ENCODE measurements around the gene SH2D6.
"Not testable (repeated sequence)": the region's sequence is repeated elsewhere in the genome, so short reads cannot be mapped to it uniquely, and the experiment has no call there.

SH2D6 gene

DNA sequence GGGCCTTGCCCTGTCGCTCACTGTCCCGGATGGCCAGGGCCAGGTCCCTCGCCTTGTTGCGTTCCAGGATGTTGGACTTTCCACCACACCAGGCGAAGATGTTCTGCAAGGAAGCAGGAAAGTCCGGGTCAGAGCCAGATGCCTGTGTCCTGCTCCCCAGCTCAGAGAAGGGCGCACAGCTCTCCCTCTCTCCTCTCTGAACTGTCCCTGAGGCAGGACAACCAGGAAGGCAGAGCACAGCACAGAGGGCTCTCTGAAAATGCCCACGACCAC lies 19.4 kb upstream of the SH2D6 start:
- no peak for DNase-seq

DNA sequence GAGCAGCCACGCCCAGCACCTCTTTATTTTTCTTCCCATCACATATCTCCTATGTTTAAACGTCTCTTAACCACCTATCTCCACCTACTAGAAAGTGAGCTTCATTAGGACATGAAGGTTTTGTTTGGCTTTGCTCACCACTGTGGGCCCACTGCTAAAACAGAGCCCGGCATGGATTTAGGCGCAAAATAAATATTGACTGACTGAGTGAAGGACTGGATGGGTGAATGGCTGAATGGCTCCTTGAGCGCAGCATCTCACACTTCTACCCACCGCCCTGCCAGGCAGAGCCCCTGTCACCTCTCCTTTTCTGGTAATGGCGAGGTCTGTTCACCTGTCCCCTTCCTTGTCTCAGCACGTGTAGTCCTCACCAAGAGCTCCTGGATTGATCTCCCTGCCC lies 18.5 kb upstream of the SH2D6 start:
- no peak for DNase-seq

DNA sequence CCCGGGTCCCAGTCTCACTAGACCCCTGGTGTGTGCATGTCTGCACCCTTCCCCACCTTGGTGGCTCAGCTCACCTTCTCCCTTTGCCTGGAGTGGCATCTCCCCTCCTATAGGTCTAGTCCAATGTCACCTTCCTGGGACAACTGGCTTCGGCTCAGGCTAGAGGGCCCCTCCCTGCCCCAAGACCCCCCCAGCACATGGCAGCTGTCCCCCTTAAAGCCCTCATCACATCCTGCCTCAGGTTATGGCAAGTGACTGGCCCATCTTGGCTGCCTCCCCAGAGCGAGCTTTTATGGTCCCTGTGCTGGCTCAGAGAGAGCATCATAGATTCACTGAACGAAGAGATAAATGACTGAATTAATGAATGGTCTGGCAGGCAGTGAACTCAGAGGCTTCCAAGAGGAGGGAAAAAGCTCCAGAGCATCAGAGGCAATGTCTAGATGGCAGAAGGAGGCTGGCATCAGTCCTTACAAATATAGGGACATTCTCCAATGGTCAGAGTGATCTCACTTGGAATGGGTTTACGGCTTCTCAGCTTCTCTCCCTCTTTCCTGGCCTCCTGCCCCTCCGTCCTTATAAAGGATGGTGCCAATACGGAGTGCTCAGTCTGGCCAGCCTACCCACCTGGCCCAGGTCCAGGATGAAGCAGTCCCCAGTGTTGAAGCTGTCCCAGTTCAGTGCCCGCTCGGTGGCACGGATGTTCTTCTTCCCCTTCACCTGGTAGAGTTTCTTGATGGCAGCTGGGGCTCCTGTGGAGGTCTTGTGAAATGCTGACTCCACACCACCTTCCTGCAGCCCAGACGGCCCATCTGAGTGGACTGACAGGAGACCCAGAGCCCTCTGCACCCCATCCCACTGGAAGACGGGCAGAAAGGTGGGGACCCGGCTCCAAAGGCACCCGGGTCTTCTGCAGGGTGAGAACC lies 17.7 kb upstream of the SH2D6 start:
- no peak for DNase-seq

DNA sequence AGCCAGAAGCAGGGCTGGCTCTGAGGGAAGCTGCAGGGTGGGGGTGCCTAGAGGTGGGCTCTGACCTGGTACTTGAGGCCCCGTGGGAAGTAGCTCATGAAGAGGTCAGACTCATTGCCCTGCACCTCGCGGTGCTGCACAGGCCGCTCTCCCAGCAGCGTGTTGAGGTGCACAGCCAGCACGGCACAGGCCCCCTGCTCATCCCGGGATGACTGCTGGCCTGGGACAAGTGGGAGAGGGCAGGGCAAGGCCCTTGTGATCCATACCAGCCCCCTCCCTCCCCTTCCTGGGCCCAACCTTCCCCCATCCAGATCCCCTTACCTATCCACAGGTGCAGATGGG lies 17.1 kb upstream of the SH2D6 start:
- DNase-seq, result no peak

DNA sequence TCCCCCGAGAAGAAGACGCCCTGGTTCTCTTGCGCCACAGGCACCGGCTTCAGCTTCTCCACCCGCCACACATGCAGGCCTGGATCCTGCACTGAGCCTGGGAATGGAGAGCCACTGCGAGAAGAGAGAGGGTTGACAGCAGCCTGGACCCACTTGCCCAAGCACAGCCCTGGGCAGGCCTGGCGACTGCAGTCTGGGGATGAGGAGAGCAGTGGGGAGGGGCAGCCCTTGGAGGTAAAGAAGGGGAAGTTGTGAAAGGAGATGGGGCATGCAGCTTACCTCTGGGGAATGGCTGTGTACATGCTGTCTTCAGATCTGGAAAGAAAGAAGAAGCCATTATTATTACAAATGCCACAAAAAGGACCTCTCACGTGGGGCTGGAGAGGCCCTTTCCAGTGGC lies 16.7 kb upstream of the SH2D6 start:
- no peak for DNase-seq

DNA sequence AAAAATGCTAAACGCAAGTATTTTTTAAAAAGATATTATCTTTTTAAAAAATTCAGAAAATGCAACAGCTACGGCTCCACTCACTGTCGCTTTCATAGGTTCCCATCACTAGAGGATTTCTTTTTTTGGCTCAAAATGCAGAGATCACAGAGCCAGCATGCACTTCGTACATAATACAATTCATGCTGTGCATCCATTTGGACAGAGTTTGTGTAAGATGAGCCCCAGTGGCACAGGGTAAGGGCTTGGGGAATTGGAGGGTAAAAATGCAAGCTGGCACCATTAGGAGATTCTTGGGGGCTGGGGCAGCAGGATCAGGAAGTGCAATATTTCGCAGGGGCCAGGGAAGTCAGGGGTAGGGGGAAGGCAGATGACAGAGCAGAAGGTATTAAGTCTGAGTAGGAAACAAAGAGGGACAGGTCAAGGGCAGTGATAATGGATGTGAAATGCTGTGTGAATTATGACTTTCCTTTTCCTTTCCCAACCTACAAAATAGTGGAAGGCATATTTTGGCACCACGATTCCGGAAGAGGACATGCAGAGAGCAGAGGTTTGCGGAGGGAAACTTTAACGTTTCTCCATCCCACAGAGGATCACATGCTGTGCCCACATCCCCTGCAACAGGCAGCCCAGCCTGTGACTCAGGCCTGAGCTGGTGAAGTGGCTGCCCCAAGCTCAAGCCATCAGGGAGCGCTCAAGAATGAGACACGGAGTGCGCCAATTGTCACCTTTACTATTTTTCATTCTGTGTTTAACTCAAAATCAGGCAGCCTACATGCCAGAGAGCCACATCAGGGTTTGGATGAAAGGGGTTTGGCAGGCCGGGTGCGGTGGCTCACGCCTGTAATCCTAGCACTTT lies 13.1 kb upstream of the SH2D6 start:
- peak in 2 of 4 experiments; percentile 16 to 45 for DNase-seq

DNA sequence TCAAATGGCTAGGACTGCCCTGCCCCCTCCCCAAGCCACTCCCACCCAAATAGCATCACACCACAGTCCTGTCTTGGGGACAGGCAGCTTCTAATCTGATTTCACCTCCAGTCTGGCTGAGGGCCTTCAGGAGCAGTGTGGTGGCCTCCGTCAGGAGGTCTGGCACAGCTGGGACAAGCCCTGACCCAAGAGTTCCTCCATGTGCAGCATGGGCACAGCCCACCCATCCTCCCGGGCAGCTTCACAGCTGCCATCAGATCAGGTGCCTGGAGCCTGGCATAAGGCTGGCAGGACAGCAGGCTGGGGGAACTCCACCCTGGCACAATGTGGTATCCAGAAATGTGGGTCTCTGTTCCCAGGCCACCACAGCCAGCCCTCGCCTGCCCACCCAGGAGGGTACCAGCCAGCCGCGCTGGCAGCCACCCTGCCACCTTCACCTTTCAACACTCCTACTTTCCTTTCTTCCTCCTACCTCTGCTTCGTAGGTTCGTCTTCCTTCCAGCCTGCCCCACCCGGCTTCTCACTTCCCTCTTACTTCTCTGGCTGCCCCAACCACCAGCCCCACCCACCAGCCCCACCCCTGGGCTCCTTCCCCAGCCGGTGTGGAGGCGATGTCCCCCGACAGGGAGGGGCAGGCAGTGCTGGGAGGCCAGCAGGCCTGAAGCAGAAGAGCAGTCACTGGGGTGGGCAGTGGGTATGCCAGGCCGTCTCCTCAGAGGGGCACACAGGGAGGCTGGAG lies 8.5 kb upstream of the SH2D6 start, which contains the start of gene CAPG:
Gene CAPG, minus strand, starts transcription at position 522 of the 739 bp plus-strand sequence. CDS start 8,221 bp downstream, outside the sequence.
- DNase-seq, result peak in 1 of 4 experiments; percentile 11

DNA sequence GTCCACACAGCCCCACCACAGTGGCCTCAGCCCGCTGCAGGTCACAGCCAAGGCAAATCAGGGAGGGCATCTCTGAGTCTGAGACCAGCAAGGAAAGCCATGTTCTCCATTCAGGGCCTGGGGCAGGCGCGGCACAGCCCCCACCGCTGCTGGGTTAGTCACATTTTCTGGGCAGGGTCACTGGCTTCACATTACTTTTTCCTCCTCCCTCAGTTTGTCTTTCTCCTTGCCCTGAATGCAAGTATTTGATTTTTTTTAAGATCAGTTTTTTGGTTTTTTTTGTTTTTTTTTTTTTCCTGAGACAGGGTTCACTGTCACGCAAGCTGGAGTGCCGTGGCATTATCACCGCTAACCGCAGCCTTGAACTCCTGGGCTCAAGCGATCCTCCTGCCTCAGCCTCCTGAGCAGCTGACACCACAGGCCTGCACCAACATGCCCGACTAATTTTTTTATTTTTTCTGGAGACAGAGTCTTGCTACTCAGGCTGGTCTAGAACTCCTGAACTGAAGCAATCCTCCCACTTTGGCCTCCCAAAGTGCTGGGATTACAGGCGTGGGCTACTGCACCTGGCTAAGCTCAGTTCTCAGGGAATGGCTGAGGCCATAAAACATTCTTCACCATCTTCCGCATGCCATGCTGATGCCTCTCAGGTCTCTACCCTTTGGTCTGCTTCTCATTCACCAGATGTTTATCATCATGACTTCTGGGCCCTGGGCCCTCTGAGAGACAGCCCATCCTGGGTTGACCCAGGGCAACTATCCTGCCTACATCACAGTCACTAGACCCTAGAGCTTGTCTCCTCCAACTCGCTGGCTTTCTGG lies 7.7 kb upstream of the SH2D6 start:
- no peak for DNase-seq

DNA sequence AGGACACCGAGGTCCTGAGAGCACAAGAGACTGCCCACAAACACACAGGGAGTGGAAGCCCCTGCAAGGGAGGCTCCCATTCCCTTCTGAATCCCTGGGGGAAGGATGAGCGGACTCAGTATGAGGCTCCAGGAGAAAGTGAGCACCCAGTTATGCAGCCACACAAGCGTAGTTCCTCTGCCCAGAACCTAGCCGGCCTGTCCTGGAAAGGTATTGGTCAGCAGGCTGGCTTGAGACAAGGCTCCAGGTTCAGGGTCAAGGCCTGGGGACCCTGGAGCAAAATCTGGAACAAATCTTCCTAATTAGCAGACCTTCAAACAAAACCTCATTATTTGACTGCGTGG lies 7.1 kb upstream of the SH2D6 start:
- no peak for DNase-seq

DNA sequence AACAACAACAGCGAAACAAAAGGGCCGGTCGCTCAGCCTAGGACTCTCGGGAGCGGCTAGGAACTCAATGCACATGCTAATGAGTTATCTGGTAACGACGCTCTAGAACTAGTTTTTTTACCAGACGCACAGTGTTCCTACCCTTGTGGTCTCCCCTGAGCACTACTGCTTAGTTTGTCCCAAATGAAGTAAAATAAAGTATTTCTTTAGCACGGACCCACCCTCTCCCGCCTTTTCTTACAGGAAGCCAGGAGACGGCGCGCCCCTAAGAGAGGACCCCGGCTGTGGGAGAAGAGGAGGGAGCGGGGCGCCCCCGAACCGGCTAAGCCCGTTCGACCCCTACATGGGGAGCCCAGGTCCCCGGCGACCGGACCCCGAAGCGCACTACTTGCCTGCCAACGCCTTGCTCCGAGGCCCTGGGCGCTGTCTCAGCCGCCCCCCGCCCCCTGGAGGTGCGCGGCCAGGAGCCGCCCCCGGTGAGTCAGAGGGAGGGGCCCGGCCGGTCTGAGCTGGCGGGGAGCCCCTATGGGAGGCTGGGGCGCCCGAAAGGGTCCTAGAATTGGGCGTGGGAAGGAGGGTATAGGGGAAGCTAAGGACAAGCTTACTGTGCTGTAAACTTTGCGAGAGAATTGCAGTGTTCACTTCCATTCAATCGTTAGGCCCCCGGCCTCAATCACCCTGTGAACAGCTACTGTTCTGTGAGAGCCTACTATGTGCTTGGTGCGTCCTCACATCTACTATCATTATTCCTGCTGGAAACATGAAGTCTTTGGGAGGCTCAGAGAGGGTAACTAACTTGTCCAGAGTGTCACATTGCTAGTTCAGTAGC lies 4.7 kb upstream of the SH2D6 start:
- peak in 2 of 4 experiments; percentile 19 to 42 for DNase-seq

DNA sequence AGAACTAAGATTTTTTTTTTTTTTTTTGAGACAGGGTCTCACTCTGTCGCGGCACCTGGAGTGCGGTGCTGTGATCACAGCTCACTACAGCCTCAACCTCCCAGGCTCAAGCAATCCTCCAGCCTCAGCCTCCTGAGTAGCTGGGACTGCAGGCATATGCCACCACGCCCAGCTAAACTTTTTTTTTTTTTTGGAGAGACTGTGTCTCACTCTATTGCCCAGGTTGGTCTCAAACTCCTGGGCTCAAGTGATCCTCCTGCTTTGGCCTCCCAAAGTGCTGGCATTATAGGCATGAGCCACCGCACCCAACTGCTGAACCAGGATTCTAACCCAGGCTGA lies 4.1 kb upstream of the SH2D6 start:
- not testable (repeated sequence) for DNase-seq

DNA sequence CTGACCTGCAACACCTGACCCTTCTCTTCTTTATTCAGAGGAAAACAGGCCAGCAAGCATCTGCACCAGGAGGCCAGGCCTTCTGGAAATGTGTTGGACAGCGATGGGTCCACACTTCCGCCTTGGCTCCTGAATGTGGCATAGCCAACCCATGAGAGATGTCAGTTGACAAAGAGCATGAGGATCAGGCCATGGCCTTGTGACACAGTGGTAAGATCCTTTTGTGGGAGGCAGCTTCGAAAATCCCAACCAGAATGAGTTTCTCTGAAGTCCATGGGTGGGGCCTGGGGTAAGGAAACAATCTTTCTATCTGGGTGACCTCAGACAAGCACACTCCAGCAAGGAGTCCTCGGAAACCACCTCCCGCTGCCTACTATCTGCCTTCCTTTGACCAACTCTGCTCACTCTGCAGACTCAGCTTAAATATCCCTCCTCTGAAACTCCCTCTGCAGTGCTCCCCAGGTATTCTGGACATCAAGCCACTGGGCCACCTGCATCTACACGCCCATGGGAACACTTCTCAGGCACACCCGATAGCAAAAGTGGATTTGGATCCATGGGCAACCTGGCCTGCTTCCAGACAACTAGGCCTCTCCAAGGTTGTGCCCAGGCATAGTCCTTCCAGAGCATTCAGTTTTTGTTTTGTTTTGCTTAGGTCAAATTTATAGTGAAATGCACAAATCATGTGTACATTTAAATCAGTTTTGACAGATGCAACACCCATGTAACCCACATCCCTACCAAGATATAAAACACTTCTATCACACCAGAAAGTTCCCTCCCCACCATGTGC lies 3.6 kb upstream of the SH2D6 start:
- DNase-seq, result no peak

DNA sequence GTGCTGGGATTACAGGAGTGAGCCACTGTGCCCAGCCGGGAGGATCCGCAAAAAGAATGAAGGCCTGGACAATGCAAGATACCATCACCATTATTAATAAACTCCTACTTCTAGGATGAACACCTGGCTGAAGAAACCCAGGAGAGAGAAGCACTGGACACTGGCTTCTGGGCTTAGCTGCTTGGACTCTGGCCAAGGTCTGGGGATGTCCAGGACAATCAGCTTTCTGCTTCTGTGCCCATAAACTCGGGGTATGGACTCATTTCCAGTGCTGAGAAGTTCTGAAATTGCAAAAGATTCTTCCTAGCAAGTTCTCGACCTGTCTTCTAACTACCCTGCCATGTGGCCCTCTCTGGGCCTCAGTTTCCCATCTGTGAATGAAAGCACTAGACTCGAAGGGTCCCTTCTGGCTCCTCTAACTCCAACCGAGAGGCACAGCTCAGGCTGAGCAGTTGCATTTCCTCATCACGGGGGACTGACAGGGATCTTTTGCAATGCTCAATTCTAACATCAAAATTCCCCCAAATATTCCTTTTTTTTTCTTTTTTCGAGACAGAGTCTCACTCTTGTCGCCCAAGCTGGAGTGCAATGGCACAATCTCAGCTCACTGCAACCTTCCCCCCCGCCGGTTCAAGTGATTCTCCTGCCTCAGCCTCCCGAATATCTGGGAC lies 2.4 kb upstream of the SH2D6 start:
- no peak for DNase-seq

DNA sequence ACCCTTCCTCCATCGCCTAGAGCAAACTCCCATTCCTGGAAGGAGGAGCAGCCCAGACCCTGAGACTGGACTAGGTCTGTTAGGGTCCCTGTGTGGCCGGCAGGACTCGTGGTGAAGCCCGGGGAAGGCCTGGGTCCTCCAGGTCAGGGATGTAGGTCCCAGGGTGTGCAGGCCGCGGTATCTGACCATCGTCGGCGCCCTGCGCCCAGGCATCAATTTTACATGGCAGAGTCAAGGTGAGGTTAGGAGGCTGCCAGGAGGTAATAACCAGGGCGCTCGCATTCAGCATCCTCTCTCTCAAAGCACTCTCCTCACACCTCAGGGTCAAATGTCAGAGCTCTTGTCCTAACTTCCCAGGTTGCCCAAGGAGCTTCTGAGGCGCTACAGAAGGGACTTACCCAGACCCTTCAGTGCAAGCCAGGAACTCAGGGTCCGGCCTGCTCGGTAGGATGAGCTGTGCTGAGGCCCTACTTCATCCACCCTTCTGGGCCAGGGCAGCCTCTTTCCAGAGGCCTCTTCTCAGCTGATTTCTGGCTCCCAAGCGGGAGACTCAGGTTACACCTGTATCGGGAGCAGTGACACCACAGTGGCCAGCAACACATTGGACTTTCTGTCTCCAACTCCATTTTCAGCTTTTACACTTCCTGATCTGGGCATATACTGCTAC lies 628 bp downstream of the SH2D6 start:
- no peak for DNase-seq

DNA sequence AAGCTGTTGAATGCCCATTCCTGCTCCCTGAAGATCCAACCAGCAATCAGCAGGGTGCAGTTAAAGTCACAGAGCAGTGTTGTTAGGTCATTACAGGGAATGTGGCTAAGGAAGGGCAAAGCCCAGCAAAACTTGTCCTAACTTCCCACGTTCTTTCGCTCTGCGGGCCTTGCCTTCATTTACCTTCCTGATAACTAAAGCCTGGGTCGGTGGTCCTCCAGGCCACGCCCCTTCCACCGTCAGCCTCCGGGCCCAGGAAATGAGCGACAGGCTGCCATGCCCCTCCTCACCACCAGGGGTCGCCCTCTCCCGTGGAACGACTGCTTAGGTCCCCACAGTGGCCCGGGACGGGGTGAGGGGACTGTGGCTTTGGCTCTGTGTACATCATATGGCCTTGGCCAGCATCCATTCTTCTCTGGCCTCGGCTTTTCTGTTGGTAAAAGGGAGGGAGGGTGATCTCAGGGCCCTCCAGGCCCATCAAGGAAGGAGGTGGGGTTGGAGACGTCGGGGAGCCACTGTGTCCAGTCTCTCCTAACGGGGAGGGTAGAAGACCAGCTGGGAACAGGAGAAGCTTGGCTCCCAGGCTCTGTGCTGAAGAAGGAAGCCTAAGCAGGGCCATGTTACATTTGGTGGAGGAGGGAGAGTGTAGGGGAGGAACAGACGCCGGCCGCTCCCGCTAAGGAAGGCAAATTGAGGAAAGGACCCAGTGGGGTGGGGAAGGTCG lies 2.2 kb downstream of the SH2D6 start:
- DNase-seq, result peak; percentile 88 to 97 (median 90)

DNA sequence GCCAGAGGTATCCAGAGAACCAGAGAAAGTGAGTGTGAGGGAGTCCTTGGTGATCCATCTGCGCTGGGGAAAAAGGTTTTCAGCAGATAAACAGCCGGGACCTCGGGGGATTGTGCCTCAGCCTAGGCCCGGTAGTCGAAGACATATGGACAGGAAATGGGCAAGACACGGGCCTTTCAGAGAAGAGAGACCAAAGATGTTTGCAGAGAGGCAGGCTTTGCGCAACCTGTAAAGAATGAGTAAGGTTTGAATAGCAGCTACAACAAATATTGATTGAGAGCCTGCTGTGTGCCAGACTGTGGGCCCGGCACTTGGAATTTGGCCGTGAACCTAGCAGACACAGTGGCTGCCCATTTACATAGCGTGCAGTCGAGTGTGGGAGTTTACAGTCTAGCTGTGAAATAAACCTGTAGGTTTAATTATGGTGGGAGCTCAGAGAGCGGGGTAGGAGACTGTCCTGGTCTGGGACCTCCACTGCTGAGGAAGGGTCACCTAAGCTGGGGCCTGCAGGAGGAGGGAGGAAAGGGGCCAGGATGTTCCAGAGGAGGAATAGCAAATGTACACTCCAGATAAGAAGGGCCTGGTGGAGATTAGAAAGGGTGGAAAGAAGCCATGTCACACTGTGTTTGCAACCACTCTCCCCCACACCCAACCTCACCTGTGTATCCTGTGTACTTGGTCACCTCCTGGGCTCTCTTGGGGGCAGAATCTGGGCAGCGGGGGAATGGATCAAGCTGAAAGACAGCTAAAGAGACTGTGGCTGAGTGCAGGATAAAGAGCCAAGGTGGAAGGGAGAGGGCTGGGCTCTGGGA lies 3.0 kb downstream of the SH2D6 start:
- DNase-seq, result no peak

DNA sequence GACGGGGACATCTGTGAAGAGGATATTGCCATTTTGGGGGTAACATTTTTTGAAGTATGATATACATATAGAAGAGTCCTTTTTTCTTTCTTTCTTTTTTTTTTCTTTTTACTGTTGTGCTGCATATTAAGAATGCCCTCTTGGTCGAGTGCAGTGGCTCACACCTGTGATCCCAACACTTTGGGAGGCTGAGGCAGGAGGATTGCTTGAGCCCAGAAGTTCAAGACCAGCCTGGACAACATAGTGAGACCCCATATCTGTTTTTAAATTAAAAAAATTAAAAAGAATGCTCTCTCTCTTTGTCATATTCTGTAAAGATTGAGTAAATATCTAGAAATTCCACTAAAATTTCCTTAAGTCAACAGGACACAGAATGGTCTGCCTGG lies 3.6 kb downstream of the SH2D6 start:
- no peak for DNase-seq

DNA sequence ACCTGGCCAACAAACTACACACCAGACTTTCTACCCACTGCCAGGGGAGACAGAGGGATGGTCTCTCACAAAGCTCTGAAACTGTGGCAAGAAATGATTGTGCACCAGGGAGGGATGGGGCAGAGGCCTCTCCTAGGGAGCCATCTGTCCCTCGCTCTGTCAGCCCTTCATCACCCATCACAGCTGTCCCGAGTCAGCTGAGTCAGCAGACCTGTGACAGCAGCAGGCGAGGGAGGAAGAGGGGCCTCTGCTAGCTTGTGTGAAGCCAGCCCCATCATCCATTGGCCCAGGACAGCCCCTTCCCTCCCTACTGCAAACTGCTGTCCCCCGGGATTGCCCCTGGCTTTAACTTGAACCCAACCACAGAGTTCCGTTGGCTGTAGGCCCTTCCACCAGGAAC lies 5.0 kb downstream of the SH2D6 start:
- no peak for DNase-seq
